CD4-positive, alpha-beta T cell treated with Interferon alpha-2 for 1 hour (primary cell): ENCODE data around the gene ARHGAP6.
"Not testable (repeated sequence)": the region's sequence is repeated elsewhere in the genome, so short reads cannot be mapped to it uniquely, and the experiment has no call there.

Source experiments
- DNase-seq, 2 donors: peaks; one replicate each; pipeline ENCODE4 v3.0.0-alpha.2; 2020 to 2022

The ARHGAP6 gene

GRCh38 chrX:11519234-11519633 is 146.5 kb downstream of the ARHGAP6 start:
- DNase-seq = not testable (repeated sequence)

- DNase-seq = no peak
These were observed 155.9 kb downstream of the ARHGAP6 start for GRCh38 chrX:11509786-11510185.

- DNase-seq = no peak
These were observed 161.5 kb downstream of the ARHGAP6 start for GRCh38 chrX:11504234-11504633.

GRCh38 chrX:11499076-11500044 is 166.4 kb downstream of the ARHGAP6 start:
- no peak for DNase-seq

- not testable (repeated sequence) for DNase-seq
These were observed 174.3 kb downstream of the ARHGAP6 start for GRCh38 chrX:11491375-11491774.

- no peak for DNase-seq
These were observed 181.4 kb downstream of the ARHGAP6 start for GRCh38 chrX:11484290-11484689.

- no peak for DNase-seq
These were observed 184.7 kb downstream of the ARHGAP6 start for GRCh38 chrX:11481035-11481434.

- no peak for DNase-seq
These were observed 185.1 kb downstream of the ARHGAP6 start for GRCh38 chrX:11480626-11481025.

- DNase-seq = no peak
These were observed 186.8 kb downstream of the ARHGAP6 start for GRCh38 chrX:11478911-11479310.

- no peak for DNase-seq
These were observed 187.7 kb downstream of the ARHGAP6 start for GRCh38 chrX:11478026-11478425.

- no peak for DNase-seq
These were observed 191.1 kb downstream of the ARHGAP6 start for GRCh38 chrX:11474576-11474975.

- no peak for DNase-seq
These were observed 191.7 kb downstream of the ARHGAP6 start for GRCh38 chrX:11474021-11474420.

GRCh38 chrX:11472879-11473278 is 192.8 kb downstream of the ARHGAP6 start:
- no peak for DNase-seq

GRCh38 chrX:11472381-11472780 is 193.3 kb downstream of the ARHGAP6 start:
- no peak for DNase-seq

GRCh38 chrX:11470250-11470974 is 195.3 kb downstream of the ARHGAP6 start:
- no peak for DNase-seq

GRCh38 chrX:11465648-11466411 is 199.9 kb downstream of the ARHGAP6 start:
- no peak for DNase-seq

- no peak for DNase-seq
These were observed 200.8 kb downstream of the ARHGAP6 start for GRCh38 chrX:11464836-11465463.

GRCh38 chrX:11464380-11464779 is 201.3 kb downstream of the ARHGAP6 start:
- DNase-seq = no peak

GRCh38 chrX:11462648-11463047 is 203.1 kb downstream of the ARHGAP6 start:
- no peak for DNase-seq

GRCh38 chrX:11462136-11462535 is 203.6 kb downstream of the ARHGAP6 start:
- DNase-seq = no peak

- DNase-seq = no peak
These were observed 204.3 kb downstream of the ARHGAP6 start for GRCh38 chrX:11461201-11462001.

GRCh38 chrX:11460347-11460746 is 205.4 kb downstream of the ARHGAP6 start:
- DNase-seq = no peak
